Activated CD4-positive, CD25-positive, alpha-beta regulatory T cell treated with anti-CD3 and anti-CD28 coated beads, Interleukin-2, amount 50 U/mL, for 16 hours (primary cell): Measurements from ENCODE around the gene OOSP4B.
"Not testable (repeated sequence)": the region's sequence is repeated elsewhere in the genome, so short reads cannot be mapped to it uniquely, and the experiment has no call there.

Experiments
- DNase-seq: peaks from one replicate; pipeline ENCODE4 v3.0.0-alpha.2; 2020; ENCODE audit warnings: low read depth, low spot score

Gene OOSP4B

GRCh38 chr11:60016881-60017280 is at the start of gene OOSP4B:
OOSP4B (plus strand) TSS chr11:60017181.
- no peak for DNase-seq

GRCh38 chr11:59967677-59968394 is 49.1 kb upstream of the OOSP4B start:
- no peak for DNase-seq

- no peak for DNase-seq
Observed at GRCh38 chr11:59968395-59968783, 48.6 kb upstream of the OOSP4B start.

GRCh38 chr11:59973097-59973496 is 43.9 kb upstream of the OOSP4B start:
- DNase-seq, result no peak

GRCh38 chr11:59981106-59981770 is 35.7 kb upstream of the OOSP4B start:
- DNase-seq, result no peak

- DNase-seq, result not testable (repeated sequence)
Observed at GRCh38 chr11:59982037-59982436, 34.9 kb upstream of the OOSP4B start.

- no peak for DNase-seq
Observed at GRCh38 chr11:59983212-59983611, 33.8 kb upstream of the OOSP4B start.

GRCh38 chr11:59984368-59984767 is 32.6 kb upstream of the OOSP4B start:
- DNase-seq, result no peak

GRCh38 chr11:59990421-59990820 is 26.6 kb upstream of the OOSP4B start:
- no peak for DNase-seq

GRCh38 chr11:59992425-59992824 is 24.6 kb upstream of the OOSP4B start:
- DNase-seq, result no peak

GRCh38 chr11:59997800-59998199 is 19.2 kb upstream of the OOSP4B start:
- DNase-seq, result no peak

- DNase-seq, result no peak
Observed at GRCh38 chr11:59999691-60000090, 17.3 kb upstream of the OOSP4B start.

GRCh38 chr11:60003729-60004128 is 13.3 kb upstream of the OOSP4B start:
- no peak for DNase-seq

GRCh38 chr11:60005360-60005759 is 11.6 kb upstream of the OOSP4B start:
- no peak for DNase-seq

- DNase-seq, result no peak
Observed at GRCh38 chr11:60018058-60018457, 1.1 kb downstream of the OOSP4B start.

- DNase-seq, result not testable (repeated sequence)
Observed at GRCh38 chr11:60020376-60020775, 3.4 kb downstream of the OOSP4B start.

GRCh38 chr11:60029015-60029632 is 12.1 kb downstream of the OOSP4B start:
- DNase-seq, result no peak

GRCh38 chr11:60040109-60040508 is 23.1 kb downstream of the OOSP4B start, which contains the start of gene OOSP2:
OOSP2 (plus strand) TSS chr11:60040409; CDS start chr11:60040460, 51 bp downstream.
- DNase-seq, result no peak

- not testable (repeated sequence) for DNase-seq
Observed at GRCh38 chr11:60050422-60050821, 33.4 kb downstream of the OOSP4B start.

- not testable (repeated sequence) for DNase-seq
Observed at GRCh38 chr11:60050839-60051238, 33.9 kb downstream of the OOSP4B start.

GRCh38 chr11:60056349-60056969 is 39.5 kb downstream of the OOSP4B start, which contains the start of gene MS4A3:
MS4A3 (plus strand) TSS chr11:60056665; CDS start chr11:60061161, 4,496 bp downstream.
- DNase-seq, result no peak

GRCh38 chr11:60059052-60059451 is 42.1 kb downstream of the OOSP4B start:
- no peak for DNase-seq
